Neuronal stem cell (in vitro differentiated cells): ENCODE measurements around the gene CYTH1.
"Not testable (repeated sequence)": the region's sequence is repeated elsewhere in the genome, so short reads cannot be mapped to it uniquely, and the experiment has no call there.

Experiments used
- DNase-seq: peaks from one replicate; pipeline ENCODE4 v3.0.0-alpha.2; 2013; ENCODE audit warnings: low spot score
- H2AFZ ChIP-seq: one replicate; pipeline ENCODE4 v1.6.1; 2013; ENCODE audit warnings: mild to moderate bottlenecking, low read length, inconsistent platforms
- H2AK5ac ChIP-seq: 2 replicates; pipeline ENCODE4 v1.6.1; 2013; ENCODE audit warnings: low read depth, mild to moderate bottlenecking, inconsistent platforms, low read length, moderate library complexity, mixed read lengths
- H2BK120ac ChIP-seq: 2 replicates; pipeline ENCODE4 v1.6.1; 2013; ENCODE audit warnings: low read depth, mild to moderate bottlenecking, inconsistent platforms, low read length, moderate library complexity, mixed read lengths
- H2BK12ac ChIP-seq: one replicate; pipeline ENCODE4 v1.6.1; 2013; ENCODE audit warnings: low read length, inconsistent platforms
- H2BK15ac ChIP-seq: 2 replicates; pipeline ENCODE4 v1.6.1; 2013; ENCODE audit warnings: mild to moderate bottlenecking, low read length, inconsistent platforms, mixed read lengths
- H2BK5ac ChIP-seq: one replicate; pipeline ENCODE4 v1.6.1; 2013; ENCODE audit warnings: inconsistent platforms, mild to moderate bottlenecking, low read length, moderate library complexity
- H3K14ac ChIP-seq: one replicate; pipeline ENCODE4 v1.6.1; 2013; ENCODE audit warnings: low read length, inconsistent platforms
- H3K18ac ChIP-seq: 2 replicates; pipeline ENCODE4 v1.6.1; 2013; ENCODE audit warnings: low read length, inconsistent platforms
- H3K23ac ChIP-seq: 2 replicates; pipeline ENCODE4 v1.6.1; 2013; ENCODE audit warnings: low read depth, mild to moderate bottlenecking, mixed read lengths, low read length, inconsistent platforms; ENCODE audit not compliant: poor library complexity
- H3K27ac ChIP-seq: replicated peaks from 3 replicates; pipeline ENCODE4 v1.5.1; 2013; ENCODE audit warnings: low read length, inconsistent platforms
- H3K27me3 ChIP-seq, 3 experiments: 2 replicates each; pipeline ENCODE4 v1.6.1; 2013; ENCODE audit warnings: low read length in 3 of 3, mild to moderate bottlenecking in 2 of 3, inconsistent platforms in 1 of 3, low read depth in 1 of 3, mixed read lengths in 1 of 3, moderate library complexity in 1 of 3; ENCODE audit not compliant: control insufficient read depth in 3 of 3, insufficient read depth in 3 of 3
- H3K36me3 ChIP-seq, 2 donors: replicated peaks in 1 of 2; 2 replicates each; pipeline ENCODE4 v1.6.1; 2013; ENCODE audit warnings: low read length in 2 of 2; ENCODE audit not compliant: control insufficient read depth in 2 of 2, insufficient read depth in 2 of 2
- H3K4ac ChIP-seq: 2 replicates; pipeline ENCODE4 v1.6.1; 2013; ENCODE audit warnings: inconsistent platforms, mild to moderate bottlenecking, low read length, moderate library complexity
- H3K4me1 ChIP-seq, 2 donors: 1 replicate in 1 of 2; 2 replicates in 1 of 2; pipeline ENCODE4 v1.6.1; 2013; ENCODE audit warnings: low read length in 2 of 2, low read depth in 1 of 2; ENCODE audit not compliant: control insufficient read depth in 2 of 2, insufficient read depth in 1 of 2
- H3K4me2 ChIP-seq: one replicate; pipeline ENCODE4 v1.6.1; 2013; ENCODE audit warnings: mild to moderate bottlenecking, low read length, inconsistent platforms; ENCODE audit not compliant: insufficient read depth, poor library complexity, severe bottlenecking
- H3K4me3 ChIP-seq, 2 donors: 2 replicates each; pipeline ENCODE4 v1.5.1; 2013; ENCODE audit warnings: low read length in 2 of 2, mild to moderate bottlenecking in 2 of 2, inconsistent platforms in 1 of 2, moderate library complexity in 1 of 2
- H3K79me1 ChIP-seq: one replicate; pipeline ENCODE4 v1.6.1; 2013; ENCODE audit warnings: low read depth, mild to moderate bottlenecking, inconsistent platforms, low read length, moderate library complexity
- H3K9ac ChIP-seq: one replicate; pipeline ENCODE4 v1.6.1; 2013; ENCODE audit warnings: mild to moderate bottlenecking, low read depth, low read length, inconsistent platforms; ENCODE audit not compliant: poor library complexity
- H3K9me3 ChIP-seq, 2 donors: replicated peaks in 1 of 2; 2 replicates each; pipeline versions ENCODE3 to v1.6.1; 2013; ENCODE audit warnings: low read length in 2 of 2, mild to moderate bottlenecking in 2 of 2, inconsistent platforms in 1 of 2, low read depth in 1 of 2, mixed read lengths in 1 of 2, moderate library complexity in 1 of 2; ENCODE audit not compliant: control insufficient read depth in 2 of 2, insufficient read depth in 1 of 2
- H4K8ac ChIP-seq: one replicate; pipeline ENCODE4 v1.6.1; 2013; ENCODE audit warnings: low read depth, mild to moderate bottlenecking, inconsistent platforms, low read length, moderate library complexity
- H4K91ac ChIP-seq: one replicate; pipeline ENCODE4 v1.6.1; 2013; ENCODE audit warnings: low read length, low read depth, mild to moderate bottlenecking, inconsistent platforms; ENCODE audit not compliant: poor library complexity
- WGBS, 2 donors: extraction: QIAGEN DNeasy Blood & Tissue Kit; methylation state at CpG; one replicate each; pipeline ENCODE4 v1.1.7; 2013; ENCODE audit warnings: missing lambda C conversion rate in 2 of 2, mixed read lengths in 1 of 2; ENCODE audit not compliant: insufficient read length in 2 of 2, insufficient replicate concordance in 1 of 2; ENCODE audit errors: extremely low coverage in 2 of 2; 5-methylcytosine and 5-hydroxymethylcytosine counted together

CYTH1 gene

GRCh38 chr17:78672871-78673371 is 109.2 kb downstream of the CYTH1 start:
- Histone ChIP-seq H2BK12ac (no peak overlapping the region), H3K18ac (no peak overlapping the region), H3K9ac (no peak overlapping the region), H2BK5ac (no peak overlapping the region), H3K4me1 (no peaks in the 10 kb centered on the region), H3K79me1 (no peaks in the 10 kb centered on the region), H2AFZ (no peak overlapping the region), H3K27ac (no peak overlapping the region), H2AK5ac (no peak overlapping the region), H4K91ac (no peak overlapping the region), H2BK15ac (no peak overlapping the region), H3K4me2 (no peak overlapping the region), H4K8ac (no peak overlapping the region), H3K4ac (no peak overlapping the region), H2BK120ac (no peak overlapping the region), H3K14ac (no peak overlapping the region), H3K9me3 (peaks cover 0 to 4% of the 10 kb centered on the region in 2 donors), H3K4me3 (no peak overlapping the region), H3K23ac (no peak overlapping the region), H3K36me3 (peaks cover 7 to 51% of the 10 kb centered on the region in 2 donors), H3K27me3 (no peaks in the 10 kb centered on the region)
- no CpG with 5 or more reads among the region's 5 CpGs for WGBS, 2 donors
- no peak for DNase-seq

GRCh38 chr17:78672005-78672404 is 110.1 kb downstream of the CYTH1 start:
- no peak overlapping the region for H4K8ac ChIP-seq
- no peak overlapping the region for H2AFZ ChIP-seq
- no peak overlapping the region for H3K9ac ChIP-seq
- H3K4ac ChIP-seq, result no peak overlapping the region
- no peak overlapping the region for H4K91ac ChIP-seq
- no peak for DNase-seq
- no peak overlapping the region for H2BK120ac ChIP-seq
- no peak overlapping the region for H2AK5ac ChIP-seq
- H3K79me1 ChIP-seq, result no peaks in the 10 kb centered on the region
- no peak overlapping the region for H2BK5ac ChIP-seq
- no peak overlapping the region for H3K27ac ChIP-seq
- H3K23ac ChIP-seq, result no peak overlapping the region
- no peak overlapping the region for H3K4me3 ChIP-seq
- no peaks in the 10 kb centered on the region for H3K4me1 ChIP-seq
- H3K18ac ChIP-seq, result no peak overlapping the region
- H3K14ac ChIP-seq, result no peak overlapping the region
- WGBS, 2 donors, result no CpG with 5 or more reads among the region's 11 CpGs
- no peak overlapping the region for H2BK12ac ChIP-seq
- peaks cover 4 to 42% of the 10 kb centered on the region in 2 donors for H3K36me3 ChIP-seq
- H3K4me2 ChIP-seq, result no peak overlapping the region
- H3K27me3 ChIP-seq, result no peaks in the 10 kb centered on the region
- no peak overlapping the region for H2BK15ac ChIP-seq
- peaks cover 0 to 4% of the 10 kb centered on the region in 2 donors for H3K9me3 ChIP-seq

GRCh38 chr17:78671726-78672001 is 110.4 kb downstream of the CYTH1 start:
- not testable (repeated sequence) for H3K27me3 ChIP-seq, H3K23ac ChIP-seq, H4K8ac ChIP-seq, H3K9ac ChIP-seq, H3K18ac ChIP-seq, H2BK120ac ChIP-seq, H2BK5ac ChIP-seq, H2AK5ac ChIP-seq, H2BK12ac ChIP-seq, H4K91ac ChIP-seq, H3K79me1 ChIP-seq, H3K4me1 ChIP-seq, H3K9me3 ChIP-seq, DNase-seq, H2AFZ ChIP-seq, H3K14ac ChIP-seq, H3K27ac ChIP-seq, H3K4me2 ChIP-seq, H2BK15ac ChIP-seq, H3K4ac ChIP-seq, H3K4me3 ChIP-seq
- WGBS, 2 donors, result no CpG with 5 or more reads among the region's 3 CpGs
- peaks cover 4 to 39% of the 10 kb centered on the region in 2 donors for H3K36me3 ChIP-seq

GRCh38 chr17:78670850-78671725 is 111.0 kb downstream of the CYTH1 start:
- no CpG with 5 or more reads among the region's 20 CpGs for WGBS, 2 donors
- no peak overlapping the region for H3K27ac ChIP-seq

More at GRCh38 chr17:78670850-78671725, 111.0 kb downstream of the CYTH1 start:
- Histone ChIP-seq H3K4me3 (no peak overlapping the region), H3K9me3 (peaks cover 0 to 4% of the 10 kb centered on the region in 2 donors), H3K4me1 (peaks cover 2 to 5% of the 10 kb centered on the region in 2 donors), H2BK5ac (no peak overlapping the region), H3K79me1 (no peaks in the 10 kb centered on the region), H2BK12ac (no peak overlapping the region), H3K36me3 (peaks cover 2 to 33% of the 10 kb centered on the region in 2 donors), H3K23ac (peak overlapping the region; percentile 27), H3K9ac (no peak overlapping the region), H3K4me2 (no peak overlapping the region), H2AFZ (no peak overlapping the region), H3K14ac (no peak overlapping the region), H4K8ac (no peak overlapping the region), H2BK120ac (no peak overlapping the region), H3K4ac (no peak overlapping the region), H3K18ac (peak overlapping the region; percentile 33), H2AK5ac (no peak overlapping the region), H4K91ac (no peak overlapping the region), H3K27me3 (no peaks in the 10 kb centered on the region), H2BK15ac (no peak overlapping the region)
- DNase-seq, result no peak
